GM23338 (cell line): ENCODE results near the gene EFNB2. TPM values are rescaled to one million over a fixed set of nuclear protein-coding genes. Genes with fewer than 3 reads are reported as not detected.

Experiments used
- ATAC-seq: fragments of 200-7000 bp; cut with Tn5 transposase; 3 replicates; pipeline ENCODE4 v1.9.1; 2020
- DNase-seq: peaks from one replicate; pipeline ENCODE4 v3.0.0-alpha.2; 2015; ENCODE audit warnings: low spot score
- H2AFZ ChIP-seq: fragments of 200-600 bp; sonication (generic); 2 replicates; pipeline ENCODE4 v1.8.0; 2016; ENCODE audit warnings: antibody characterized with exemption, mild to moderate bottlenecking, moderate library complexity
- H3F3A ChIP-seq: fragments of 200-600 bp; sonication (generic); replicated peaks from 2 replicates; pipeline ENCODE4 v1.8.0; 2017; ENCODE audit warnings: antibody characterized with exemption, mixed run types, low read depth
- H3K27ac ChIP-seq: fragments of 200-600 bp; sonication (generic); 2 replicates; pipeline ENCODE4 v1.6.1; 2016; ENCODE audit warnings: low read depth
- H3K27me3 ChIP-seq: fragments of 200-600 bp; sonication (generic); 2 replicates; pipeline ENCODE4 v1.8.0; 2016; ENCODE audit warnings: mild to moderate bottlenecking, mixed run types, moderate library complexity; ENCODE audit not compliant: insufficient read depth
- H3K36me3 ChIP-seq: fragments of 200-600 bp; sonication (generic); 2 replicates; pipeline ENCODE4 v1.8.0; 2016; ENCODE audit warnings: mild to moderate bottlenecking; ENCODE audit not compliant: insufficient read depth
- H3K4me1 ChIP-seq: fragments of 200-600 bp; sonication (generic); 2 replicates; pipeline ENCODE4 v1.8.0; 2016; ENCODE audit warnings: mild to moderate bottlenecking, moderate library complexity; ENCODE audit not compliant: insufficient read depth
- H3K4me2 ChIP-seq: fragments of 200-600 bp; sonication (generic); 2 replicates; pipeline ENCODE4 v1.7.1; 2017; ENCODE audit warnings: mixed run types
- H3K4me3 ChIP-seq: fragments of 200-600 bp; sonication (generic); 2 replicates; pipeline ENCODE4 v1.6.1; 2016; ENCODE audit warnings: mixed run types
- H3K79me2 ChIP-seq: fragments of 200-600 bp; sonication (generic); replicated peaks from 2 replicates; pipeline ENCODE4 v1.8.0; 2017; ENCODE audit warnings: mild to moderate bottlenecking; ENCODE audit not compliant: insufficient read depth
- H3K9me2 ChIP-seq: fragments of 200-600 bp; sonication (generic); 2 replicates; pipeline ENCODE4 v1.8.0; 2017; ENCODE audit not compliant: insufficient read depth
- H4K20me1 ChIP-seq: fragments of 200-600 bp; sonication (generic); replicated peaks from 2 replicates; pipeline ENCODE4 v1.8.0; 2017; ENCODE audit warnings: mild to moderate bottlenecking; ENCODE audit not compliant: insufficient read depth
- H3K27ac Mint-ChIP-seq: 2 replicates; pipeline ENCODE4 v1.8.0; 2020; ENCODE audit warnings: inconsistent platforms, mild to moderate bottlenecking, moderate library complexity, mixed read lengths
- H3K27me3 Mint-ChIP-seq: 3 replicates; pipeline ENCODE4 v1.8.0; 2022; ENCODE audit warnings: low read depth, mild to moderate bottlenecking, moderate library complexity, mixed read lengths, inconsistent platforms; ENCODE audit not compliant: insufficient read depth, poor library complexity
- H3K36me3 Mint-ChIP-seq: 3 replicates; pipeline ENCODE4 v1.8.0; 2021; ENCODE audit warnings: low read depth, mild to moderate bottlenecking, inconsistent platforms, moderate library complexity, mixed read lengths
- H3K4me1 Mint-ChIP-seq: 3 replicates; pipeline ENCODE4 v1.8.0; 2020; ENCODE audit warnings: mild to moderate bottlenecking, inconsistent platforms, mixed read lengths
- H3K4me3 Mint-ChIP-seq: 3 replicates; pipeline ENCODE4 v1.8.0; 2021; ENCODE audit warnings: moderate library complexity, mild to moderate bottlenecking, inconsistent platforms, mixed read lengths
- H3K9me3 Mint-ChIP-seq: 3 replicates; pipeline ENCODE4 v1.8.0; 2020; ENCODE audit warnings: moderate library complexity, mild to moderate bottlenecking, inconsistent platforms, mixed read lengths
- CREB1 ChIP-seq: fragments of 250-450 bp; sonication (Bioruptor Pico); IDR thresholded peaks from 2 replicates; pipeline ENCODE4 v1.5.0; 2020; ENCODE audit warnings: low read depth, mild to moderate bottlenecking, moderate library complexity
- EZH2 ChIP-seq: fragments of 200-600 bp; sonication (generic); IDR thresholded peaks from one replicate; pipeline ENCODE4 v1.8.0; 2017; ENCODE audit warnings: antibody characterized with exemption, mild to moderate bottlenecking, low read depth; ENCODE audit not compliant: unreplicated experiment
- EZH2phosphoT487 ChIP-seq: fragments of 200-600 bp; sonication (generic); IDR thresholded peaks from one replicate; pipeline ENCODE4 v1.8.1; 2018; ENCODE audit warnings: antibody characterized with exemption; ENCODE audit not compliant: unreplicated experiment
- JUNB ChIP-seq: IDR thresholded peaks from one replicate; pipeline ENCODE4 v1.6.1; 2016; ENCODE audit warnings: antibody characterized with exemption; ENCODE audit not compliant: unreplicated experiment
- NANOG ChIP-seq: IDR thresholded peaks from 2 replicates; pipeline ENCODE4 v1.6.1; 2016; ENCODE audit warnings: antibody characterized with exemption, borderline replicate concordance
- POLR2AphosphoS5 ChIP-seq: IDR thresholded peaks from 2 replicates; pipeline ENCODE4 v1.6.1; 2016; ENCODE audit warnings: antibody characterized with exemption, low read depth
- ZNF114 ChIP-seq: fragments of 250-450 bp; sonication (Bioruptor Pico); IDR thresholded peaks from 2 replicates; pipeline ENCODE4 v1.5.0; 2020; ENCODE audit warnings: mild to moderate bottlenecking, moderate library complexity
- ZNF331 ChIP-seq: fragments of 250-450 bp; sonication (Bioruptor Pico); IDR thresholded peaks from 2 replicates; pipeline ENCODE4 v1.5.0; 2020; ENCODE audit warnings: low read depth, mild to moderate bottlenecking, moderate library complexity
- polyA plus RNA-seq: library from polyadenylated mRNA; unstranded; fragments of >200 nt; fragmentation: Nextera tagmentation; extraction: Ambion mirVana; gene quantifications from 2 replicates; pipeline ENCODE4 v1.2.1, GENCODE V29; 2016
- total RNA-seq: library from RNA; depleted of rRNA; stranded (reverse); fragments of >200 nt; shearing (Covaris generic); gene quantifications from 2 replicates; pipeline ENCODE4 v1.2.3, GENCODE V29; 2014
- TF ChIP-seq, protein P1 (sequence below): fragments of 250-450 bp; sonication (Bioruptor Pico); IDR thresholded peaks from 2 replicates; pipeline ENCODE4 v1.5.0; 2020; ENCODE audit warnings: mild to moderate bottlenecking, moderate library complexity

The EFNB2 gene
- total and polyA plus RNA-seq, 2 experiments from 2014 or later = 5.7 to 10.9 TPM

DNA sequence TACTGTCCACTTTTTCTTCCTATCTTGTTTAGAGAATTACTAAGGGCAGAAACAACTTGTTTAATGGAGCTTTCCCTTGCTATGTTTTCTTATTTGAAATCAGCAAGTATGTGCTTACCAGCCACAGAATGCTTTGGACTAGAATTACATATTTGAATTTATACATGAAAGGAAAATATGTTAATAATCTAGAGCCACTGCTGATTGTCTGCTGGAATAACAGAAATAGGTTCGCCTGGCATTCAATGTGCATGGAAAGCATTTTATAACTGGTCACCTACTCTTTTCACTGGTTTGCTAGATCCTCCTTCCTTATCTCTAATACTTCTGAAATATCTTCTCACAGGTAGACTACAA lies 8.0 kb downstream of the EFNB2 start (continued):
- TF ChIP-seq, protein P1, sequence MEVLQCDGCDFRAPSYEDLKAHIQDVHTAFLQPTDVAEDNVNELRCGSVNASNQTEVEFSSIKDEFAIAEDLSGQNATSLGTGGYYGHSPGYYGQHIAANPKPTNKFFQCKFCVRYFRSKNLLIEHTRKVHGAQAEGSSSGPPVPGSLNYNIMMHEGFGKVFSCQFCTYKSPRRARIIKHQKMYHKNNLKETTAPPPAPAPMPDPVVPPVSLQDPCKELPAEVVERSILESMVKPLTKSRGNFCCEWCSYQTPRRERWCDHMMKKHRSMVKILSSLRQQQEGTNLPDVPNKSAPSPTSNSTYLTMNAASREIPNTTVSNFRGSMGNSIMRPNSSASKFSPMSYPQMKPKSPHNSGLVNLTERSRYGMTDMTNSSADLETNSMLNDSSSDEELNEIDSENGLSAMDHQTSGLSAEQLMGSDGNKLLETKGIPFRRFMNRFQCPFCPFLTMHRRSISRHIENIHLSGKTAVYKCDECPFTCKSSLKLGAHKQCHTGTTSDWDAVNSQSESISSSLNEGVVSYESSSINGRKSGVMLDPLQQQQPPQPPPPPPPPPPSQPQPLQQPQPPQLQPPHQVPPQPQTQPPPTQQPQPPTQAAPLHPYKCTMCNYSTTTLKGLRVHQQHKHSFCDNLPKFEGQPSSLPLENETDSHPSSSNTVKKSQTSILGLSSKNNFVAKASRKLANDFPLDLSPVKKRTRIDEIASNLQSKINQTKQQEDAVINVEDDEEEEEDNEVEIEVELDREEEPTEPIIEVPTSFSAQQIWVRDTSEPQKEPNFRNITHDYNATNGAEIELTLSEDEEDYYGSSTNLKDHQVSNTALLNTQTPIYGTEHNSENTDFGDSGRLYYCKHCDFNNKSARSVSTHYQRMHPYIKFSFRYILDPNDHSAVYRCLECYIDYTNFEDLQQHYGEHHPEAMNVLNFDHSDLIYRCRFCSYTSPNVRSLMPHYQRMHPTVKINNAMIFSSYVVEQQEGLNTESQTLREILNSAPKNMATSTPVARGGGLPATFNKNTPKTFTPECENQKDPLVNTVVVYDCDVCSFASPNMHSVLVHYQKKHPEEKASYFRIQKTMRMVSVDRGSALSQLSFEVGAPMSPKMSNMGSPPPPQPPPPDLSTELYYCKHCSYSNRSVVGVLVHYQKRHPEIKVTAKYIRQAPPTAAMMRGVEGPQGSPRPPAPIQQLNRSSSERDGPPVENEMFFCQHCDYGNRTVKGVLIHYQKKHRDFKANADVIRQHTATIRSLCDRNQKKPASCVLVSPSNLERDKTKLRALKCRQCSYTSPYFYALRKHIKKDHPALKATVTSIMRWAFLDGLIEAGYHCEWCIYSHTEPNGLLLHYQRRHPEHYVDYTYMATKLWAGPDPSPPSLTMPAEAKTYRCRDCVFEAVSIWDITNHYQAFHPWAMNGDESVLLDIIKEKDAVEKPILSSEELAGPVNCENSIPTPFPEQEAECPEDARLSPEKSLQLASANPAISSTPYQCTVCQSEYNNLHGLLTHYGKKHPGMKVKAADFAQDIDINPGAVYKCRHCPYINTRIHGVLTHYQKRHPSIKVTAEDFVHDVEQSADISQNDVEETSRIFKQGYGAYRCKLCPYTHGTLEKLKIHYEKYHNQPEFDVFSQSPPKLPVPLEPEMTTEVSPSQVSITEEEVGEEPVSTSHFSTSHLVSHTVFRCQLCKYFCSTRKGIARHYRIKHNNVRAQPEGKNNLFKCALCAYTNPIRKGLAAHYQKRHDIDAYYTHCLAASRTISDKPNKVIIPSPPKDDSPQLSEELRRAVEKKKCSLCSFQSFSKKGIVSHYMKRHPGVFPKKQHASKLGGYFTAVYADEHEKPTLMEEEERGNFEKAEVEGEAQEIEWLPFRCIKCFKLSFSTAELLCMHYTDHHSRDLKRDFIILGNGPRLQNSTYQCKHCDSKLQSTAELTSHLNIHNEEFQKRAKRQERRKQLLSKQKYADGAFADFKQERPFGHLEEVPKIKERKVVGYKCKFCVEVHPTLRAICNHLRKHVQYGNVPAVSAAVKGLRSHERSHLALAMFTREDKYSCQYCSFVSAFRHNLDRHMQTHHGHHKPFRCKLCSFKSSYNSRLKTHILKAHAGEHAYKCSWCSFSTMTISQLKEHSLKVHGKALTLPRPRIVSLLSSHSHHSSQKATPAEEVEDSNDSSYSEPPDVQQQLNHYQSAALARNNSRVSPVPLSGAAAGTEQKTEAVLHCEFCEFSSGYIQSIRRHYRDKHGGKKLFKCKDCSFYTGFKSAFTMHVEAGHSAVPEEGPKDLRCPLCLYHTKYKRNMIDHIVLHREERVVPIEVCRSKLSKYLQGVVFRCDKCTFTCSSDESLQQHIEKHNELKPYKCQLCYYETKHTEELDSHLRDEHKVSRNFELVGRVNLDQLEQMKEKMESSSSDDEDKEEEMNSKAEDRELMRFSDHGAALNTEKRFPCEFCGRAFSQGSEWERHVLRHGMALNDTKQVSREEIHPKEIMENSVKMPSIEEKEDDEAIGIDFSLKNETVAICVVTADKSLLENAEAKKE (CRISPR knock-in tag) = no peak
- TF ChIP-seq POLR2AphosphoS5 = no peak
- no peak for TF ChIP-seq JUNB
- no peak for TF ChIP-seq EZH2
- no peak for TF ChIP-seq ZNF114 (CRISPR knock-in tag)
- no peak for TF ChIP-seq EZH2phosphoT487

GRCh38 chr13:106526738-106527444 lies 8.6 kb downstream of the EFNB2 start:
- Mint-ChIP-seq H3K4me1 (peaks cover 91% of the 10 kb centered on the region), H3K4me3 (peak overlapping the region; percentile 25), H3K27ac (no peak overlapping the region), H3K27me3 (no peaks in the 10 kb centered on the region), H3K36me3 (no peaks in the 10 kb centered on the region), H3K9me3 (no peaks in the 10 kb centered on the region)
- Histone ChIP-seq H3K9me2 (no peaks in the 10 kb centered on the region), H3K27me3 (peaks cover 10% of the 10 kb centered on the region; the same call in 1 of the 2 replicates), H3K36me3 (no peaks in the 10 kb centered on the region), H3F3A (no peaks in the 10 kb centered on the region), H3K79me2 (peaks cover 91% of the 10 kb centered on the region), H4K20me1 (peaks cover 7% of the 10 kb centered on the region), H3K4me3 (peak overlapping the region; percentile 10; the same call in 1 of the 2 replicates), H3K4me2 (peak overlapping the region; percentile 78), H3K4me1 (peaks cover 84% of the 10 kb centered on the region), H3K27ac (no peak overlapping the region), H2AFZ (no peak overlapping the region)
- peak; percentile 70 for DNase-seq
- ATAC-seq = peak; percentile 6; the same call in 1 of the 3 replicates
- TF ChIP-seq, protein P1 (CRISPR knock-in tag) = no peak
- TF ChIP-seq ZNF331 (CRISPR knock-in tag) = no peak
- peak; percentile 32; the same call in 1 of the 2 replicates for TF ChIP-seq CREB1 (CRISPR knock-in tag)
- TF ChIP-seq NANOG = peak; percentile 86
